Measurements from ENCODE around the gene CIAO2A.

CIAO2A gene

DNA sequence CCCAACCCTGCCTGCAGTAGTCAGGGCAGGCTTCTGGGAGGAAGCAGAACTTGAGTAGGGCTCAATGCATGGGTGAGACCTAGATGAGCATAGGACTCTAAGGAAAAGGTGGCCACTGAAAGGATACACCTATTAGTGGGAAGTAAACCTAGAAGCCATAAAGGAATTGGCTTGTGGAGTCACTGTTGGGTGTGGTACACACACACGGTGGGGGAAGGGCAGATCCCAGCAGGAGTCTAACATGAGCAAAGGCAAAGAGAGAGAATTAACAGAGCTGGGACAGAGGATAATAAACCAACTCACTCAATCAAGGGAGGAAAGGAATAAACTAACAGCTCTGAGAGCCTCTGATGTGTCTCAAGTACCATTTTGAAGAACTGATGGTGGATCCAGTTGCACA, 70.4 kb downstream of the CIAO2A start:
- in situ Hi-C loops (cut with MboI; ENCODE audit: low pct_unique_long_range_greater_than_20kb, low sequenced_read_pairs, unreplicated experiment) = loop anchor here (25.0 kb wide), 1 partner anchor 111 kb away; no protein-coding TSS in a partner anchor
- DNase-seq (ENCODE audit: low spot score) = no peak
- TF ChIP-seq, protein P1, sequence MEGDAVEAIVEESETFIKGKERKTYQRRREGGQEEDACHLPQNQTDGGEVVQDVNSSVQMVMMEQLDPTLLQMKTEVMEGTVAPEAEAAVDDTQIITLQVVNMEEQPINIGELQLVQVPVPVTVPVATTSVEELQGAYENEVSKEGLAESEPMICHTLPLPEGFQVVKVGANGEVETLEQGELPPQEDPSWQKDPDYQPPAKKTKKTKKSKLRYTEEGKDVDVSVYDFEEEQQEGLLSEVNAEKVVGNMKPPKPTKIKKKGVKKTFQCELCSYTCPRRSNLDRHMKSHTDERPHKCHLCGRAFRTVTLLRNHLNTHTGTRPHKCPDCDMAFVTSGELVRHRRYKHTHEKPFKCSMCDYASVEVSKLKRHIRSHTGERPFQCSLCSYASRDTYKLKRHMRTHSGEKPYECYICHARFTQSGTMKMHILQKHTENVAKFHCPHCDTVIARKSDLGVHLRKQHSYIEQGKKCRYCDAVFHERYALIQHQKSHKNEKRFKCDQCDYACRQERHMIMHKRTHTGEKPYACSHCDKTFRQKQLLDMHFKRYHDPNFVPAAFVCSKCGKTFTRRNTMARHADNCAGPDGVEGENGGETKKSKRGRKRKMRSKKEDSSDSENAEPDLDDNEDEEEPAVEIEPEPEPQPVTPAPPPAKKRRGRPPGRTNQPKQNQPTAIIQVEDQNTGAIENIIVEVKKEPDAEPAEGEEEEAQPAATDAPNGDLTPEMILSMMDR (IDR thresholded peaks at IDR 0.05; ENCODE audit: extremely low read depth, insufficient read depth, missing control alignments) = no peak

DNA sequence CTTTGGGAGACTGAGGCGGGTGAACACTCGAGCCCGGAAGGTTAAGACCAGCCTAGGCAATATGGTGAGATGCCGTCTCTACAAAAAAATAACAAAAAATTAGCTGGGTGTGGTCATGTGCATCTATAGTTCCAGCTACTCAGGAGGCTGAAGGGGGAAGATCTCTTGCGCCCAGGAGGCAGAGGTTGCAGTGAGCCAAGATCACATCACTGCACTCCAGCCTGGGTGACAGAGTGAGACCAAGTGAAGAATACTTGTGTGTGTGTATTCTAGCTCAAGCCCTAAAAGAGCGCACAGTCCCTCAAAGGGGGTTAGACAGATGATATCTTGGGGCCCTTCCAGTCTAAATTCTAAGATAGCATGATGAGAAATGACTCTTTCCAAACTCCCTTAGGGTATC, 71.1 kb downstream of the CIAO2A start:
- DNase-seq (ENCODE audit: low spot score) = no peak
- in situ Hi-C loops (cut with MboI; ENCODE audit: low pct_unique_long_range_greater_than_20kb, low sequenced_read_pairs, unreplicated experiment) = loop anchor here (25.0 kb wide), 1 partner anchor 110 kb away; no protein-coding TSS in a partner anchor
- TF ChIP-seq, protein P1 (IDR thresholded peaks at IDR 0.05; ENCODE audit: extremely low read depth, insufficient read depth, missing control alignments) = no peak

All from GM13977 (cell line).